ENCODE results near the gene AK1. TPM values are rescaled to one million over a fixed set of nuclear protein-coding genes. Genes with fewer than 3 reads are reported as not detected.

The AK1 gene
- total RNA-seq, 2 donors from 2014 or later, result 19.0 to 22.8 TPM

- no peaks in the 10 kb centered on the region for H3K36me3 ChIP-seq (ENCODE audit: control insufficient read depth, insufficient read depth, low read length)
- H3K9me3 Mint-ChIP-seq, result no peaks in the 10 kb centered on the region
- H3K4me1 Mint-ChIP-seq, result peaks cover under 1% of the 10 kb centered on the region
- TF ChIP-seq, protein P1, sequence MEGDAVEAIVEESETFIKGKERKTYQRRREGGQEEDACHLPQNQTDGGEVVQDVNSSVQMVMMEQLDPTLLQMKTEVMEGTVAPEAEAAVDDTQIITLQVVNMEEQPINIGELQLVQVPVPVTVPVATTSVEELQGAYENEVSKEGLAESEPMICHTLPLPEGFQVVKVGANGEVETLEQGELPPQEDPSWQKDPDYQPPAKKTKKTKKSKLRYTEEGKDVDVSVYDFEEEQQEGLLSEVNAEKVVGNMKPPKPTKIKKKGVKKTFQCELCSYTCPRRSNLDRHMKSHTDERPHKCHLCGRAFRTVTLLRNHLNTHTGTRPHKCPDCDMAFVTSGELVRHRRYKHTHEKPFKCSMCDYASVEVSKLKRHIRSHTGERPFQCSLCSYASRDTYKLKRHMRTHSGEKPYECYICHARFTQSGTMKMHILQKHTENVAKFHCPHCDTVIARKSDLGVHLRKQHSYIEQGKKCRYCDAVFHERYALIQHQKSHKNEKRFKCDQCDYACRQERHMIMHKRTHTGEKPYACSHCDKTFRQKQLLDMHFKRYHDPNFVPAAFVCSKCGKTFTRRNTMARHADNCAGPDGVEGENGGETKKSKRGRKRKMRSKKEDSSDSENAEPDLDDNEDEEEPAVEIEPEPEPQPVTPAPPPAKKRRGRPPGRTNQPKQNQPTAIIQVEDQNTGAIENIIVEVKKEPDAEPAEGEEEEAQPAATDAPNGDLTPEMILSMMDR (conservative IDR thresholded peaks at IDR 0.05), result no peak
- 89 to 91% methylated on average over 16 to 22 of the region's 22 CpGs for WGBS, 2 experiments (ENCODE audit: insufficient coverage in 1 of 2, insufficient read length in 1 of 2)
- DNase-seq, result no peak
- H3K27ac ChIP-seq (ENCODE audit: low read depth, low read length), result no peak overlapping the region
- H3K4me1 ChIP-seq (ENCODE audit: control insufficient read depth, insufficient read depth, low read length), result no peaks in the 10 kb centered on the region
- H3K4me3 ChIP-seq (ENCODE audit: low read length), result no peak overlapping the region
- peaks cover 60% of the 10 kb centered on the region for H3K27me3 Mint-ChIP-seq (ENCODE audit: insufficient read depth)
- peaks cover 54% of the 10 kb centered on the region for H3K27me3 ChIP-seq (ENCODE audit: control insufficient read depth, insufficient read depth, low read length, poor library complexity, severe bottlenecking)
- H3K9me3 ChIP-seq (ENCODE audit: control insufficient read depth, low read length), result no peaks in the 10 kb centered on the region
- H3K36me3 Mint-ChIP-seq (ENCODE audit: low read depth), result no peaks in the 10 kb centered on the region
- H3K9ac ChIP-seq (ENCODE audit: extremely low read depth, low read length, poor library complexity, severe bottlenecking), result no peak overlapping the region
- H3K4me3 Mint-ChIP-seq, result no peak overlapping the region
- H3K27ac Mint-ChIP-seq, result no peak overlapping the region
Observed at GRCh38 chr9:127924736-127925444, 47.4 kb upstream of the AK1 start.

DNA sequence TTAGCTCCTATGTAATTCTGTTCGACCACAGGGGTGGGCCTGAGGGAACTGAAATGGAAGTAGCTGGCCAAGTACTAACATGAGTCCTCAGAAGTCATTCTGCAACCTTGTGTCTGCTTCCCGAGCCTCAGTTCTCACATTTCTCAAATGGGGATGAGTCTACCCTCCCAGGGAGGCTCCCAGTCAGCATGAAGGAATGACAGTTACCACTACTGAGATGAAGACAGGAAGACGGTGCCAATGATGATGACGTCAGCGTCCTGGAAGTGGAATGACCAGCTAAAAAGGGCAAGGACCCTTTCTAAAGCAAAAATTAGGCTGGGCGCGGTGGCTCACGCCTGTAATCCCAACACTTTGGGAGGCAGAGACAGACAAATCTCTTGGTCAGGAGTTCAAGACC is 46.3 kb upstream of the AK1 start:
- H3K27me3 Mint-ChIP-seq (ENCODE audit: insufficient read depth), result peaks cover 49% of the 10 kb centered on the region
- H3K27ac Mint-ChIP-seq, result no peak overlapping the region

GRCh38 chr9:127923046-127923445 is 45.6 kb upstream of the AK1 start:
- H3K36me3 Mint-ChIP-seq (ENCODE audit: low read depth), result no peaks in the 10 kb centered on the region
- H3K27me3 Mint-ChIP-seq (ENCODE audit: insufficient read depth), result peaks cover 42% of the 10 kb centered on the region
- peaks cover 36% of the 10 kb centered on the region for H3K27me3 ChIP-seq (ENCODE audit: control insufficient read depth, insufficient read depth, low read length, poor library complexity, severe bottlenecking)
- no peak overlapping the region for H3K4me3 ChIP-seq (ENCODE audit: low read length)
- no peaks in the 10 kb centered on the region for H3K9me3 ChIP-seq (ENCODE audit: control insufficient read depth, low read length)
- no peak overlapping the region for H3K4me3 Mint-ChIP-seq
- TF ChIP-seq, protein P1 (conservative IDR thresholded peaks at IDR 0.05), result no peak
- H3K27ac ChIP-seq (ENCODE audit: low read depth, low read length), result no peak overlapping the region
- no peaks in the 10 kb centered on the region for H3K9me3 Mint-ChIP-seq
- H3K9ac ChIP-seq (ENCODE audit: extremely low read depth, low read length, poor library complexity, severe bottlenecking), result no peak overlapping the region
- peak; percentile 83 for DNase-seq
- H3K4me1 Mint-ChIP-seq, result no peaks in the 10 kb centered on the region
- H3K27ac Mint-ChIP-seq, result no peak overlapping the region
- no peaks in the 10 kb centered on the region for H3K36me3 ChIP-seq (ENCODE audit: control insufficient read depth, insufficient read depth, low read length)
- WGBS, 2 experiments (ENCODE audit: insufficient coverage in 1 of 2, insufficient read length in 1 of 2), result 53 to 62% methylated on average over 3 to 5 of the region's 6 CpGs
- H3K4me1 ChIP-seq (ENCODE audit: control insufficient read depth, insufficient read depth, low read length), result no peaks in the 10 kb centered on the region

More for the DNA sequence above, 46.3 kb upstream of the AK1 start:
- no peak overlapping the region for H3K4me3 ChIP-seq (ENCODE audit: low read length)
- Mint-ChIP-seq H3K36me3 (ENCODE audit: low read depth) (no peaks in the 10 kb centered on the region), H3K9me3 (no peaks in the 10 kb centered on the region), H3K4me1 (no peaks in the 10 kb centered on the region), H3K4me3 (no peak overlapping the region)
- DNase-seq, result no peak
- H3K27me3 ChIP-seq (ENCODE audit: control insufficient read depth, insufficient read depth, low read length, poor library complexity, severe bottlenecking), result peaks cover 43% of the 10 kb centered on the region
- H3K36me3 ChIP-seq (ENCODE audit: control insufficient read depth, insufficient read depth, low read length), result no peaks in the 10 kb centered on the region
- 90 to 91% methylated on average over 8 of the region's 8 CpGs for WGBS, 2 experiments (ENCODE audit: insufficient coverage in 1 of 2, insufficient read length in 1 of 2)
- H3K9me3 ChIP-seq (ENCODE audit: control insufficient read depth, low read length), result no peaks in the 10 kb centered on the region
- H3K4me1 ChIP-seq (ENCODE audit: control insufficient read depth, insufficient read depth, low read length), result no peaks in the 10 kb centered on the region
- TF ChIP-seq, protein P1 (conservative IDR thresholded peaks at IDR 0.05), result no peak
- H3K9ac ChIP-seq (ENCODE audit: extremely low read depth, low read length, poor library complexity, severe bottlenecking), result no peak overlapping the region
- no peak overlapping the region for H3K27ac ChIP-seq (ENCODE audit: low read depth, low read length)

Data from endodermal cell (in vitro differentiated cells).